GM12878 (cell line): ENCODE results near the gene ZNF785. TPM values are rescaled to one million over a fixed set of nuclear protein-coding genes. Genes with fewer than 3 reads are reported as not detected.

ENCODE experiments used
- ASH2L ChIP-seq: fragments of 300-600, 200-600 bp; sonication (generic); IDR thresholded peaks from 2 replicates; pipeline ENCODE4 v1.6.1; 2017; ENCODE audit warnings: low read depth, mild to moderate bottlenecking, borderline replicate concordance
- ATF7 ChIP-seq: fragments of 450-650 bp; IDR thresholded peaks from 2 replicates; pipeline ENCODE4 v1.6.1; 2016; ENCODE audit warnings: low read depth, mild to moderate bottlenecking
- E2F4 ChIP-seq: IDR thresholded peaks from 2 replicates; pipeline ENCODE4 v1.6.1; 2012; ENCODE audit warnings: low read depth, low read length, improper control_type of control experiment
- E2F8 ChIP-seq: fragments of 450-650 bp; IDR thresholded peaks from 2 replicates; pipeline ENCODE4 v1.6.1; 2018; ENCODE audit warnings: mild to moderate bottlenecking, low read depth, moderate library complexity; ENCODE audit not compliant: partially characterized antibody
- E4F1 ChIP-seq: fragments of 450-650 bp; IDR thresholded peaks from 2 replicates; pipeline ENCODE4 v1.6.1; 2018; ENCODE audit warnings: borderline replicate concordance, mild to moderate bottlenecking; ENCODE audit not compliant: partially characterized antibody
- EP300 ChIP-seq, 2 experiments: fragments of 150-350 bp in 1 of 2; IDR thresholded peaks; 2 replicates each; pipeline ENCODE4 v1.6.1; 2011 to 2012; ENCODE audit warnings: low read depth in 2 of 2, low read length in 2 of 2, borderline replicate concordance in 1 of 2, improper control_type of control experiment in 1 of 2, inconsistent platforms in 1 of 2; ENCODE audit not compliant: control insufficient read depth in 1 of 2
- HDAC2 ChIP-seq: fragments of 200-600 bp; sonication (generic); IDR thresholded peaks from 2 replicates; pipeline ENCODE4 v1.6.1; 2017
- IKZF2 ChIP-seq, 2 experiments: fragments of 450-650 bp; IDR thresholded peaks; 2 replicates each; pipeline ENCODE4 v1.6.1; 2017; ENCODE audit warnings: mild to moderate bottlenecking in 2 of 2, moderate library complexity in 2 of 2
- MTA2 ChIP-seq: fragments of 450-650 bp; IDR thresholded peaks from 2 replicates; pipeline ENCODE4 v1.6.1; 2016; ENCODE audit warnings: low read depth, mild to moderate bottlenecking, moderate library complexity
- NBN ChIP-seq: fragments of 450-650 bp; IDR thresholded peaks from 2 replicates; pipeline ENCODE4 v1.6.1; 2016
- NFXL1 ChIP-seq: fragments of 450-650 bp; IDR thresholded peaks from 2 replicates; pipeline ENCODE4 v1.6.1; 2017; ENCODE audit warnings: antibody characterized with exemption, mild to moderate bottlenecking, borderline replicate concordance
- POLR2AphosphoS2 ChIP-seq: IDR thresholded peaks from 2 replicates; pipeline ENCODE4 v1.6.1; 2011; ENCODE audit warnings: low read depth, mild to moderate bottlenecking, low read length, improper control_type of control experiment, moderate library complexity
- POLR2AphosphoS5 ChIP-seq: IDR thresholded peaks from 2 replicates; pipeline ENCODE4 v1.6.1; 2011; ENCODE audit warnings: mild to moderate bottlenecking, low read length, inconsistent platforms
- RCOR1 ChIP-seq: conservative IDR thresholded peaks from 2 replicates; pipeline ENCODE4 v1.6.1; 2012; ENCODE audit warnings: low read depth, low read length, improper control_type of control experiment
- TCF3 ChIP-seq: IDR thresholded peaks from 2 replicates; pipeline ENCODE4 v1.6.1; 2012; ENCODE audit warnings: low read depth, mild to moderate bottlenecking, low read length, borderline replicate concordance; ENCODE audit not compliant: insufficient read depth
- TCF7 ChIP-seq: IDR thresholded peaks from 2 replicates; pipeline ENCODE4 v1.6.1; 2014; ENCODE audit warnings: antibody characterized with exemption, borderline replicate concordance
- USF1 ChIP-seq: IDR thresholded peaks from 2 replicates; pipeline ENCODE4 v1.6.1; 2011; ENCODE audit warnings: borderline replicate concordance, low read depth, mild to moderate bottlenecking, moderate library complexity, mixed read lengths, low read length; ENCODE audit not compliant: insufficient read depth; ENCODE audit errors: extremely low read length
- WRNIP1 ChIP-seq: IDR thresholded peaks from 2 replicates; pipeline ENCODE4 v1.6.1; 2011; ENCODE audit warnings: low read depth, low read length, improper control_type of control experiment, borderline replicate concordance
- ZNF274 ChIP-seq: IDR thresholded peaks from one replicate; pipeline ENCODE4 v1.8.0; 2011; ENCODE audit not compliant: insufficient read length, insufficient read depth
- polyA plus RNA-seq, 11 experiments: library from polyadenylated mRNA; depleted of rRNA in 4 of 11; unstranded in 6 of 11; stranded (reverse) in 5 of 11; fragments of >200 nt; fragmentation: Nextera tagmentation in 4 of 11; fragmentation: Illumina TruSeq in 1 of 11; extraction: Ambion mirVana in 4 of 11; extraction: Trizol in 1 of 11; gene quantifications; 1 replicate in 1 of 11; 2 replicates in 10 of 11; pipeline versions ENCODE4 v1.2.1 to v1.2.3, GENCODE V29; 2011 to 2016; ENCODE audit warnings: inconsistent platforms in 2 of 11, missing spikeins in 2 of 11, low read depth in 1 of 11
- total RNA-seq, 4 experiments: library from RNA; depleted of rRNA in 3 of 4; stranded (reverse); fragments of >200 nt in 3 of 4; fragmentation: Illumina TruSeq in 1 of 4; extraction: Trizol in 1 of 4; gene quantifications; 2 replicates each; pipeline versions ENCODE4 v1.2.1 to v1.2.3, GENCODE V29; 2013 to 2021
- TF ChIP-seq, protein P1 (sequence below): fragments of 450-650 bp; IDR thresholded peaks from 2 replicates; pipeline ENCODE4 v1.6.1; 2016; ENCODE audit warnings: mild to moderate bottlenecking

Gene ZNF785
- total and polyA plus RNA-seq, 10 of the 15 experiments (the other 5 are each of a cell fraction or from before 2014, with no cell fraction given): 0.87 to 11.5 (median 7.5) TPM

DNA sequence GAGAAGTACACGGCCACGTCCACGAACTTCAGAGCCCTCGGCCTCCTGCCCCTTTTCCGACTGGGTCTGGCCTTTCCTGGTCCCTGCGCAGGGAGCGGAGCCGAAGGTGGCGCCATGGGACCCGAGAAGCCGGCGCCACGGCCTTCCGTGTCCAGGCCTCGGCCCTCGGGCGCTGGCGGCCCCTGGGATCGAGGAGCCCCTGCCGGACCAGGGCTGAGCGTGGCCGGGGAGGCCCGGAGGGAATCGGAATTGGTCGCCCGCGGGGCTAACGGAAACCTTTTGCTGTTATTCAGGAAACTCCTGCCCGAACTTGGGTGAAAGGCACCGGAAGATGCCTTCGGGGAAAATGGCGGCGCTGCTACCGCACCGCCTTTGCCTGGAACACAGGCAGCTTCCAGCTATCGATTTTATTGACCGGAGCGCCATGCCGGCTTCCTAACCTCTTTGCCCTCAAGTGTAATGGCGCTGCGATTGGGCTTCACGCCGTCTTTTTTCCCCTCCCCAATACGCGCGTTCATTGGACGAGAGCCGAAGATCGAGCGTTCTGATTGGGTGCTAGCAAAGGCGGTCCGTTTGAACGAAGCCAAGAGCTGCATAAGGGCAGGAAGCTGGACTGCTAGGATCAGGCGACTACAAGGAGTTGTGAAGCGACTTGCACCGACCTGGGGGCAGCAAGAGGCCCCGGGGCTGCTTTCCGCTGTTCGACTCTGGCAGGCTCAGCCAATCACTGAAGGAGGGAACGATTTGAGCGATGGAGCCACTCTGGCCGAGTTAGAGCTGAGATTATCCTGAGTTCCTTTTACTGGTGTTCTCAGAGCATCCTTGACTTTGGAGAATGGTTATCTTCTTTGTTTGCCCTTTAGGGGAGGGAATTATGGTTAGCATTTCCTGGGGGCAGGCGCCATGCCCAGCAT, 24.7 kb upstream of the ZNF785 start, which contains the start of gene ZNF689 (continued):
- TF ChIP-seq E2F8: peak; percentile 47
- no peak for TF ChIP-seq EP300 (IDR thresholded peaks at IDR 0.05; ENCODE audit: borderline replicate concordance in 1 of 2, control insufficient read depth in 1 of 2, low read depth in 2 of 2, low read length in 2 of 2)
- TF ChIP-seq IKZF2 (IDR thresholded peaks at IDR 0.05): 0 out of 4 replicates have a peak, but pooled peaks have one; percentile 7 to 13
- no peak for TF ChIP-seq TCF3
- no peak for TF ChIP-seq MTA2
- TF ChIP-seq HDAC2: no peak
- TF ChIP-seq NFXL1: no peak
- TF ChIP-seq USF1: no peak
- TF ChIP-seq ZNF274: no peak
- TF ChIP-seq, protein P1, sequence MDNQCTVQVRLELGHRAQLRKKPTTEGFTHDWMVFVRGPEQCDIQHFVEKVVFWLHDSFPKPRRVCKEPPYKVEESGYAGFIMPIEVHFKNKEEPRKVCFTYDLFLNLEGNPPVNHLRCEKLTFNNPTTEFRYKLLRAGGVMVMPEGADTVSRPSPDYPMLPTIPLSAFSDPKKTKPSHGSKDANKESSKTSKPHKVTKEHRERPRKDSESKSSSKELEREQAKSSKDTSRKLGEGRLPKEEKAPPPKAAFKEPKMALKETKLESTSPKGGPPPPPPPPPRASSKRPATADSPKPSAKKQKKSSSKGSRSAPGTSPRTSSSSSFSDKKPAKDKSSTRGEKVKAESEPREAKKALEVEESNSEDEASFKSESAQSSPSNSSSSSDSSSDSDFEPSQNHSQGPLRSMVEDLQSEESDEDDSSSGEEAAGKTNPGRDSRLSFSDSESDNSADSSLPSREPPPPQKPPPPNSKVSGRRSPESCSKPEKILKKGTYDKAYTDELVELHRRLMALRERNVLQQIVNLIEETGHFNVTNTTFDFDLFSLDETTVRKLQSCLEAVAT: 0 out of 2 replicates have a peak, but pooled peaks have one; percentile 30
- 0 out of 2 replicates have a peak, but pooled peaks have one; percentile 57 for TF ChIP-seq RCOR1
- no peak for TF ChIP-seq TCF7
- 0 out of 2 replicates have a peak, but pooled peaks have one; percentile 34 for TF ChIP-seq POLR2AphosphoS2
- TF ChIP-seq NBN: peak; percentile 57; the same call in 1 of the 2 replicates
- TF ChIP-seq E2F4: peak; percentile 94
- peak; percentile 33; the same call in 1 of the 2 replicates for TF ChIP-seq ATF7
- TF ChIP-seq WRNIP1: peak; percentile 65; the same call in 1 of the 2 replicates
- peak; percentile 91 for TF ChIP-seq E4F1
- peak; percentile 82 for TF ChIP-seq POLR2AphosphoS5
- no peak for TF ChIP-seq ASH2L
